Memory B cell (primary cell): ENCODE data around the gene MINDY1.
A peak's percentile ranks its signal among the peaks of the same experiment; 100 is the strongest.

ENCODE experiments used
- ATAC-seq: fragments of 150-1000 bp; cut with Tn5 transposase; 2 replicates; pipeline ENCODE4 v1.10.0; 2021; ENCODE audit warnings: low read depth, mild to moderate bottlenecking, moderate library complexity
- DNase-seq, 2 donors: peaks; one replicate each; pipeline ENCODE4 v3.0.0; 2022; ENCODE audit warnings: low spot score in 2 of 2
- H3K27ac Mint-ChIP-seq: one replicate; pipeline ENCODE4 v1.8.0; 2022; ENCODE audit warnings: mild to moderate bottlenecking, moderate library complexity, mixed read lengths
- H3K27me3 Mint-ChIP-seq: one replicate; pipeline ENCODE4 v1.8.0; 2022; ENCODE audit warnings: mixed read lengths
- H3K36me3 Mint-ChIP-seq: one replicate; pipeline ENCODE4 v1.8.0; 2022; ENCODE audit warnings: mild to moderate bottlenecking, mixed read lengths
- H3K4me1 Mint-ChIP-seq: one replicate; pipeline ENCODE4 v1.8.0; 2022; ENCODE audit warnings: mixed read lengths
- H3K4me3 Mint-ChIP-seq: one replicate; pipeline ENCODE4 v1.8.0; 2022; ENCODE audit warnings: mild to moderate bottlenecking, moderate library complexity, mixed read lengths
- H3K9me3 Mint-ChIP-seq: one replicate; pipeline ENCODE4 v1.8.0; 2022; ENCODE audit warnings: mixed read lengths

MINDY1 gene

GRCh38 chr1:151036356-151036755 is 29.7 kb upstream of the MINDY1 start, which contains the start of gene BNIPL:
BNIPL (plus strand) TSS chr1:151036586; CDS start chr1:151036726, 140 bp downstream.
- ATAC-seq, result no peak
- Mint-ChIP-seq H3K27ac (no peak within 1 kb of the TSS), H3K9me3 (no peaks in the 10 kb centered on the region)

GRCh38 chr1:151035167-151035566 is 28.5 kb upstream of the MINDY1 start:
- H3K27me3 Mint-ChIP-seq, result no peaks in the 10 kb centered on the region
- no peaks in the 10 kb centered on the region for H3K9me3 Mint-ChIP-seq
- H3K4me3 Mint-ChIP-seq, result no peak overlapping the region
- peaks cover 31% of the 10 kb centered on the region for H3K36me3 Mint-ChIP-seq
- no peak for ATAC-seq
- no peak for DNase-seq
- H3K4me1 Mint-ChIP-seq, result no peaks in the 10 kb centered on the region
- H3K27ac Mint-ChIP-seq, result peak overlapping the region; percentile 4

More at GRCh38 chr1:151036356-151036755, 29.7 kb upstream of the MINDY1 start, which contains the start of gene BNIPL:
- Mint-ChIP-seq H3K27me3 (no peaks in the 10 kb centered on the region), H3K4me3 (no peak within 1 kb of the TSS), H3K36me3 (peaks cover 27% of the 10 kb centered on the region), H3K4me1 (no peaks in the 10 kb centered on the region)
- no peak for DNase-seq

DNA sequence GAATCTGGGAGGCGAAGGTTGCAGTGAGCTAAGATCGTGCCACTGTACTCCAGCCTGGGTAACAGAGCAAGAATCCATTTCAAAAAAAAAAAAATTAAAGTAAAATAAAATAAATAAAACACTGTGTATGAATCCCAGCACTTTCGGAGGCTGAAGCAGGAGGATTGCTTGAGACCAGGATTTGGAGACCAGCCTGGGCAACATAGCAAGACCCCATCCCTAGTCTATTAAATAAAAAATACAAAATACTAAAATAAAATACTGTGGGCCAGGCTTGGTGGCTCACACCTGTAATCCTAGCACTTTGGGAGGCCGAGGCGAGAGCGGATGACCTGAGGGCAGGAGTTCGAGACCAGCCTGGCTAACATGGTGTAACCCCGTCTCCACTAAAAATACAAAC is 25.5 kb upstream of the MINDY1 start:
- Mint-ChIP-seq H3K4me1 (no peaks in the 10 kb centered on the region), H3K4me3 (no peak overlapping the region), H3K27me3 (no peaks in the 10 kb centered on the region), H3K9me3 (no peaks in the 10 kb centered on the region), H3K27ac (no peak overlapping the region), H3K36me3 (peaks cover 36% of the 10 kb centered on the region)
- ATAC-seq (no peak), DNase-seq (no peak)

DNA sequence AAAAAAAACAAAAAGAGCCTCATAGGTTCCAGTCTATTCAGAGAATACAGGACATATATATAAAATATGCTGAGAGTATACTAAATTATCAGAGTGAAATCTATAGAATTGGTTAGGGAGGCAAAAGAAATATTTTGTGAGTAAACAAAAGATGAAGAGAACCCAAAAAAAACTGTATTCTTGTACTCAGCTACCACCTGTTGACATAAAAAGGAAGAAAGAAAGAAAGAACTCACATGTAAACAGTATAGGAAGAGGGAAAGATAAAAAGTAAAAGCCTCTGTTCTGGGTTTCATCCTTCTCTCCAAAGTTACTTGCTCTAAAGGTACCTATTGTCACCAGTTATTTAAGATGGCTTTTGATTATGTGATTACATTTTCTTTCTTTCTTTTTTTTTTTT is 19.8 kb upstream of the MINDY1 start:
- Mint-ChIP-seq H3K36me3 (peaks cover 23% of the 10 kb centered on the region), H3K4me1 (peaks cover 7% of the 10 kb centered on the region), H3K27ac (no peak overlapping the region), H3K9me3 (no peaks in the 10 kb centered on the region), H3K27me3 (no peaks in the 10 kb centered on the region), H3K4me3 (no peak overlapping the region)
- ATAC-seq (no peak), DNase-seq (no peak)

DNA sequence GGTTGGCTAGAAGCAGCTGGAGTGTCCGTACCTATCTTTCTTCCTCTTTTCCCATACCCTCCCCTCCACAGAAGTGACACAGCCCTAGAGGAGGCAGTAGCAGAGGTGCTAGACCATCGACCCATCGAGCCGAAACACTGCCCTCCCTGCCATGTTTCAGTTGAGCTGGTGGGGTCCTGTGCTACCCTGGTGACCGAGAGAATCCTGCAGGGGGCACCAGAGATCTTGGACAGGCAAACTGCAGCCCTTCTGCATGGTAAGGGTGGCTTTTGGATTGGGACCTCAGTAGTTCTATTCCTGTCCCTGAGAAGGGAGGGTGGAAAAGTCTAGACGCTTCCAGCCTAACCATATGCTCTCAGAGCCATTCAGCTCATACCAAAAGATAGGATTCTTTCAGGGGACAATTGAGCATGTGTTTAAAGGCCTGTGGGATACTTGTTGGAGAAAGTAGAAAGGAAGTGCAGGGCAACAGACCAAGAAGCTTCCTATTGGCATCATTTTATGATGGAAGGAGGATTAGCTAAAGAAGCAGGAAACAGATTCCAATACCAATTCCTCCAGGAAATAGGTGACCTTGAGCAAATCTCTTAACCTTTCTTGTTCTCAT is 17.9 kb upstream of the MINDY1 start:
- Mint-ChIP-seq H3K4me3 (no peak overlapping the region), H3K9me3 (no peaks in the 10 kb centered on the region), H3K4me1 (peaks cover 7% of the 10 kb centered on the region), H3K27me3 (no peaks in the 10 kb centered on the region), H3K27ac (no peak overlapping the region), H3K36me3 (peaks cover 16% of the 10 kb centered on the region)
- DNase-seq, result peak; percentile 78 to 80
- ATAC-seq, result peak; percentile 99

GRCh38 chr1:151013518-151013917 is 6.8 kb upstream of the MINDY1 start:
- no peak for ATAC-seq
- H3K9me3 Mint-ChIP-seq, result no peaks in the 10 kb centered on the region
- DNase-seq, result no peak
- no peaks in the 10 kb centered on the region for H3K27me3 Mint-ChIP-seq
- no peak overlapping the region for H3K4me3 Mint-ChIP-seq
- H3K4me1 Mint-ChIP-seq, result peaks cover 16% of the 10 kb centered on the region
- H3K27ac Mint-ChIP-seq, result no peak overlapping the region
- H3K36me3 Mint-ChIP-seq, result peaks cover 7% of the 10 kb centered on the region

DNA sequence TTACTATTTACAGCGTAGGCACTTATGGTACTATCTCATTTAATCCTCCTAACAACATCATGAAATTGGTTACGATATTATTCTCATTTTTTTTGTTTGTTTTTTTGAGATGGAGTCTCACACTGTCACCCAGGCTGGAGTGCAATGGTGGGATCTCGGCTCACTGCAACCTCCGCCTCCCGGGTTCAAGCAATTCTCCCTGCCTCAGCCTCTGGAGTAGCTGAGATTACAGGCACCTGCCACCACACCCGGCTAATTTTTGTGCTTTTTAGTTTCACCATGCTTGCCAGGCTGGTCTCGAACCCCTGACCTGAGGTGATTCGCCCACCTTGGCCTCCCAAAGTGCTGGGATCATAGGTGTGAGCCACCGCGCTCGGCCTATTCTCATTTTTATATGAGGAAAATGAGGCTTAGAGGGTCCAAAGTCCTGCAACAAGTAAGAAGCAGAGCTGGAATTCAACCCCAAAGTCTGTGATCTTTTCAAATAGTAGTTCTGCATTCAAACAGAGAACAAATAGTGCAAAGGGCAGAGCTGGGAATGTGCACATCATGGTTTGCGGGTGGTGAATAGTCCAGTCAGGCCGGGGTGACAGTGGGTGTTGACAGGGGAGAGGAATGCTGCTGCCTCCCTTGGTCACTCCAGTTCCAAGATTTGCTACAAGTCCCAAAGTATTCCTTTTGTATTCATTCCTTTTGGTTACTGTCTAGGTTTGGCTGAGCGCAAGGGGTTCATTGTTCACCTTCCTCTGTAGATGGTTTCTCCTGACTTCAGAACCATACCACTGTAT is 6.2 kb upstream of the MINDY1 start:
- no peak overlapping the region for H3K27ac Mint-ChIP-seq
- H3K9me3 Mint-ChIP-seq, result no peaks in the 10 kb centered on the region
- no peak overlapping the region for H3K4me3 Mint-ChIP-seq
- peaks cover 4% of the 10 kb centered on the region for H3K36me3 Mint-ChIP-seq
- peaks cover 19% of the 10 kb centered on the region for H3K4me1 Mint-ChIP-seq
- H3K27me3 Mint-ChIP-seq, result no peaks in the 10 kb centered on the region
- DNase-seq (no peak), ATAC-seq (no peak)

GRCh38 chr1:151011154-151011850 is 4.6 kb upstream of the MINDY1 start:
- ATAC-seq (no peak), DNase-seq (no peak)
- Mint-ChIP-seq H3K27ac (no peak overlapping the region), H3K4me3 (no peak overlapping the region), H3K4me1 (peaks cover 31% of the 10 kb centered on the region), H3K9me3 (no peaks in the 10 kb centered on the region), H3K36me3 (peaks cover 4% of the 10 kb centered on the region), H3K27me3 (no peaks in the 10 kb centered on the region)

- peaks cover 4% of the 10 kb centered on the region for H3K36me3 Mint-ChIP-seq
- ATAC-seq, result no peak
- no peaks in the 10 kb centered on the region for H3K9me3 Mint-ChIP-seq
- DNase-seq, result no peak
- H3K27me3 Mint-ChIP-seq, result no peaks in the 10 kb centered on the region
- no peak overlapping the region for H3K27ac Mint-ChIP-seq
- H3K4me1 Mint-ChIP-seq, result peaks cover 41% of the 10 kb centered on the region
- H3K4me3 Mint-ChIP-seq, result no peak overlapping the region
Measured at GRCh38 chr1:151010346-151010726, 3.6 kb upstream of the MINDY1 start.

GRCh38 chr1:151009674-151010345 is 3.1 kb upstream of the MINDY1 start:
- ATAC-seq, result no peak
- H3K4me1 Mint-ChIP-seq, result peaks cover 42% of the 10 kb centered on the region
- H3K4me3 Mint-ChIP-seq, result peak overlapping the region; percentile 100
- H3K9me3 Mint-ChIP-seq, result no peaks in the 10 kb centered on the region
- H3K27me3 Mint-ChIP-seq, result no peaks in the 10 kb centered on the region
- peaks cover 4% of the 10 kb centered on the region for H3K36me3 Mint-ChIP-seq
- H3K27ac Mint-ChIP-seq, result no peak overlapping the region
- no peak for DNase-seq

DNA sequence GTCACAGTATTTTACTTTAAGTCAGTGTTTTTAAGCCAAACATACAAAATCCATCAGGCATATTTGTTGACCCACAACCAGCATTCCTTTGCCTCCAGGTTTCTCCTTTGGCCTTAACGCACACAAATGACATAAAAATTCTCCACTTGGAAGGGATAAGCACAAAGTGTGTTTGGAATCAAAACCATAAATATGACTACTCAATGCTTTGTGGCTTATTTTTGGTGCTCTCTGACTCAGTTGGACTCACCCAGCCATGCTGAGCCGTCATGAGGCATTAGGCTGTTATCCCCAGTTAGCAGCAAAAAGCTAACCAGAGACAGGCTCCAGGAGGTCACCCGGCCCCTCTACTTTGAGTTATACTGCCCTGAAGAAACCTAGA is 2.5 kb upstream of the MINDY1 start:
- Mint-ChIP-seq H3K9me3 (no peaks in the 10 kb centered on the region), H3K4me3 (peak overlapping the region; percentile 100), H3K27ac (peak overlapping the region; percentile 98), H3K4me1 (peaks cover 42% of the 10 kb centered on the region), H3K36me3 (peaks cover 4% of the 10 kb centered on the region), H3K27me3 (no peaks in the 10 kb centered on the region)
- no peak for ATAC-seq
- DNase-seq, result no peak

GRCh38 chr1:151008244-151009205 is 1.8 kb upstream of the MINDY1 start, which contains the start of gene PRUNE1:
PRUNE1 (plus strand) TSS chr1:151008449; CDS start chr1:151008633, 184 bp downstream.
- ATAC-seq (peak; percentile 89), DNase-seq (peak; percentile 91 to 94)
- Mint-ChIP-seq H3K9me3 (no peaks in the 10 kb centered on the region), H3K4me1 (peaks cover 41% of the 10 kb centered on the region), H3K4me3 (peak within 1 kb of the TSS; percentile 100), H3K27me3 (no peaks in the 10 kb centered on the region), H3K36me3 (peaks cover 4% of the 10 kb centered on the region), H3K27ac (peak within 1 kb of the TSS; percentile 98)

- Mint-ChIP-seq H3K27me3 (no peaks in the 10 kb centered on the region), H3K9me3 (no peaks in the 10 kb centered on the region), H3K4me3 (peak overlapping the region; percentile 100), H3K27ac (peak overlapping the region; percentile 98), H3K36me3 (peaks cover 2% of the 10 kb centered on the region), H3K4me1 (peaks cover 40% of the 10 kb centered on the region)
- ATAC-seq (peak; percentile 0), DNase-seq (peak in 1 of 2 donors; percentile 22)
Measured at GRCh38 chr1:151007853-151008243, 1.1 kb upstream of the MINDY1 start.
